GDM1 (cell line): Measurements from ENCODE around the gene LYPD4.

Experiments used
- DNase-seq: peaks from one replicate; lab custom pipeline; 2025; lab: John Stamatoyannopoulos, UW

Gene LYPD4

DNA sequence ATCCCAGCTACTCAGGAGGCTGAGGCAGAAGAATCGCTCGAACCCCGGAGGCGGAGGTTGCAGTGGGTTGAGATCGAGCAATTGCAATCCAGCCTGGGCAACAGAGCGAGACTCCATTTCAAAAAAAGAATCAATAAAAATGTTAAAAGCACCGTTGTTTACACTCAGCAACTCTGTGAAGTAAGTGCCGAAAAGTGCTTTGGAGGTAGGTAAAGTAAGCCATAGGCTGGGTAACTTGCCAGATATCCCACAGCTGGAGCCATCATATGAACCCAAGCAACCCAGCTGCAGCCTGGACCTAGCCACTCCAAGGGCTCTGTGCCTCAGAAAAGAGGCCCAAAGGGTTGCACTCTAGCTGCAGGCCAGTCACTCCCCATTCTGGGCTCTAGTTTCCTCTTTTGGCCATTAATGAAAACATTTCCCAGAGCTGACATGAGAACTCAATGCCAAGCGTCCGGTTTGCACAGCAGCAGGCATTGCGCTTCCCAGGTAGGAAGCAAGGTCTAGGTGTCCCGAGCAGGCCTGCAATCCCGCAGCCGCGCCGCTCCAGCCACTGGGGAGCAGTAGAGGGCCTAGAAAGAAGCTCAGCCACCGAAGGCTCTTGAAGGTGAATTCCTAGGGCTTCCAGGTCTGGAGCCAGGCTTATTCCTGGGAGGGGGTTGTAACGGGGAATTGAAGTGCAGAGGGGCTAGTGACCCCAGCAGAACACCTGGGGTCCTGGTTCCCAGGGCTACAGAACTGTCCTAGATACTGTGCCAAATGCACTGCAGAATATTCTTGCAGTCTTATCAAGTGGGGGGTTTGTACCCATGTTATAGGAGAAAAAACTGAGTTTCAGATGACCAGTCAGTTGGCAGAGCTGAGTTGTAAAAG lies 28.5 kb upstream of the LYPD4 start:
- DNase-seq: peak; percentile 40

DNA sequence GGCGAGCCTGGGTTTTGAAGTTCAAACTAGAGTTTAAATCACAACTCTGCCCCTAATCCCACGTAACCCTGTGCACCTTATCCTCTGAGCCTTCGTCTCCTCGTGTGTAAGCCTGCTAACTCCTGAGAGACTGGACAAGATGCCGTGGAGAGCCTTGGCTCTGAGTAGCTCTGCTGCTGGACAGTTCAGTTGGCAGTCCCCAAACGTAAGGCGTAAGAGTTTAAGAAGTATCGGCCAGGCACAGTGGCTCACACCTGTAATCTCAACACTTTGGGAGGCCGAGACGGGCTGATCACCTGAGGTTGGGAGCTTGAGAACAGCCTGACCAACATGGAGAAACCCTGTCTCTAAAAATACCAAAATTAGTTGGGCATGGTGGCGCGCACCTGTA lies 27.9 kb upstream of the LYPD4 start:
- no peak for DNase-seq

DNA sequence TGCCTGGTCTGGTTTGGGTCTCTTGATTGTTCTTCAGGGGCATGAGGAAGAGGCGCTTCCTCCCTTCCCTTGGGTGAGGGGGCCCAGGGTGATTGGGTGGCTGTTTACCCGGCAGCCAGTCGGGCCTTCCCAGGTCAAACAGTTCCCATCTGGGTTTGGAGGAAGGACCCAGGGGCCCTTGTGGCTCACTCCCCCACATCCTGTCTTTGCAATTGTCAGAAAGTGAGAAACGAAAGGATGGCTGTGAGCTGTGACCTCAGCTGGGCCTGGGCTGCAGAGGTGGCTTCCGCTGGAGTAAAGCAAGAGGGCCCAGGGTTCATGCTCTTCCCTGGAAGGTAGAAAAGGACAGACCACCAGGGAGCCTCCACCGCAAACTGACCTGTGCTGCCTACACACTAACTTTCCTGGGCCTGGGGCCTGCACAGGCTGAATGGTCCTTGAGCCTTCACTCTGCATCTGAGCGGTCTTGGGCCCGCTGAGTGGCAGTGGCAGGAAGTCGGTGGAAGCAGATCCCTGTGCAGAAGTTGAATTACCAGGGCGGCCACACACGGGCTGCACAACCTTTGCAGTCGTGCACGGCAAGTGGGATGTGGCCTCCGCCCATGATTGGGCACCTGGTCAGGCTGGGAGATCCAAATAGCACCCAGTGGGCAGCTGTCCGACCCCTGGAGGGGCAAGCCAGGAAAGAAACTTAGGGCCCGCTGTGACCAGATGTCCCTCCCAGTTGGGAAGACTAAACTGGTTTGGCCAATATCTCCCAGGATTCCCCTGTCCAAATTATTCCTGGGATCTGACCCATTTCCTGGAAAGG lies 27.3 kb upstream of the LYPD4 start:
- peak; percentile 90 for DNase-seq

DNA sequence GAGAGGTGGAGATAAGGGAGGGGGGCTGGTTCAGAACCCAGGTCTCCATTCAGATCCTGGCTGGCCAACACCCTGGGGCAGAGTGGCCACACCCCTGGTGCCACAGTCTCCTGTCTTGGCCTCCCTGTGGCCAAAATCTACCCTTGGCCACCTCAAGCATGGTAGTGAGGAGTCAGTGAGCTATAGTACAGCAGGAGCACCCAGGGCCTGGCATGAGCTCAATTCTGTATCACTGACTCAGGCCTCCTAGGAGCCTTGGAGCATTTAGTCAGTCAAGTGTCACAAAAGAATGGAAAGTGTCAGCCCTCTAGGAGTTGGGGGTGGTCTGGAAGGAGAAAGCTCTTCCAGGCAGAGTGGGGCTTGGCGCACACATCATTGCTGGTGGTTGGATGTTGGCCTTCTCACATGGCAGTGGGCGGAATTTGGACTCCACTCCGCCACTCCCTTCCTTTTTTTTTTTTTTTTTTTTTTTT lies 26.0 kb upstream of the LYPD4 start:
- DNase-seq: peak; percentile 15

DNA sequence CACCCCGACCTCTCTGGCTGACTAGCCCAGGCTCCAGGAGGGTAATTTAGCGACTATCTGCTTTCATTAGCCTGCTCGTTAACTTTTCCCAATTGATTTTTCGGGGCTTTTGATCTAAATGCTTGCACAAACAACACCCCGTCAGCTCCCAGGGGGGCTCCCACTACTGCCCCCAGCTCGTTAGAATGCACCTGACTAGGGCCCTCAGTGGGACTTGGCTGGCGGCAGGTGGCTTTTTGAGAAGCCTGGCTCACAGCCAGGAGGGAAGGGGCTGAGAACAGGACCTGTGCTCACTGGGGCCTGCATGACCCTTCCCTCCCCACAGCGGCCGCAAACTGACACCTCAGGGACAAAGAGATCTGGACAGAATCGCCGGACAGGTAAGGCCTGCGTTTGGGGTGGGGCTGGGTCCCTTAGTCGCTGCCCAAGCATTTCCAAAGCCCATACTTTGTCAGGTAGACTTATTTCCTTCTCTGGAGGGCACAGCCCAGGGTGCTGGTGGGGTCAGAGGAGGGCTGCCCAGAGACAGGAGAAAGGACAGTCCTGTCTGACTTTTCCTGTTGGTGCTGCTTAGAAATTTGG lies 25.0 kb upstream of the LYPD4 start:
- no peak for DNase-seq

DNA sequence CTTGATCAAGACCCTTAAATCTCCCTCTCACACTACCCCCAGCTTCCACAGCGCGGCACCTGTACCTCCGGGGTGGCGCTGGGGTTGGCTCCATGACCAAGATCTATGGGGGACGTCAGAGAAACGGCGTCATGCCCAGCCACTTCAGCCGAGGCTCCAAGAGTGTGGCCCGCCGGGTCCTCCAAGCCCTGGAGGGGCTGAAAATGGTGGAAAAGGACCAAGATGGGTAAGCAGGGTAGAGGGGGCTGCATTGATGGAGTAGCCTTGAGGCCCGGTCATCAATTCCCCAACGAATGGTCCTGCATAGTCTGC lies 24.5 kb upstream of the LYPD4 start:
- DNase-seq: no peak

DNA sequence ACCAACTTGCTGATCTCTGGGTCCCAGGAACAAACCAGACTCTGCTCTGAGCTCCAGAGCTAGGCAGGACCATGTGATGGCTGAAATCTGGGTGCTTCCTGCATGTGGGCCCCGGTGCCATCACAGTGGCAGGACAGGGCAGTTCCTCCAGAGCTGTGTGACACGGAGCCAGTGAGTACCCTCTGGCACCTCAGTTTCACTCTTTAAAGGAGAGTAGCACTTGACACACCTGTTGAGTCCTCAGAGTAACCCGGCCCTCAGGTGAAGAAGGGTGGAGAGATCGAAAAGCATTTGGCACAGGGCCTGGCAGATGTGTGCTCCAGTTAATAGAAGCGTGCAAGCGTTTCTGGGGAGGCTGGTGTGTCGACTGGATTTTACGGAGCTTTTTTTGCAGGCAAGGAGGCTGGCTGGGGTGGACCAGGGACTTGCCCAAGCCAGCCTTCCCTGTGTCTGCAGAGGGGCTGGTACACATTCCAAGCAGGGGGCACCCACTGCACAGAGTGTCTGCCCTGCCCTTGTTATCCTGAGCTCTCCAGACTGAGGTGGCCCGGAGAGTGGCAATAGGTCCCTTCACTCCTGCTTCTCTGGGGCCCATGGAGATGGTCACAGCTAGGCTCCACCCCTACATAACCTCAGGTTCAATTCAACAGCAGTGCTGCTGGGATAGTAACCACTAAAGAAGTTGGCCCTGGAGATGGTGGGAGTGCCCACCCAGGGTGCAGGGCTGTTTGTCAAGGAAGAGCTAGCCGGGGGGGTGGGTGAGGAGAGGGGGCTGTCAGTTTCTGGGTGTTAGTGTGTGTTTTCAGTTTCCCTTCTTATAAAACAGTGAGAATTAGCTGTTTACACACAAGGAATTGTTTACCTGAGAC lies 23.9 kb upstream of the LYPD4 start:
- no peak for DNase-seq

DNA sequence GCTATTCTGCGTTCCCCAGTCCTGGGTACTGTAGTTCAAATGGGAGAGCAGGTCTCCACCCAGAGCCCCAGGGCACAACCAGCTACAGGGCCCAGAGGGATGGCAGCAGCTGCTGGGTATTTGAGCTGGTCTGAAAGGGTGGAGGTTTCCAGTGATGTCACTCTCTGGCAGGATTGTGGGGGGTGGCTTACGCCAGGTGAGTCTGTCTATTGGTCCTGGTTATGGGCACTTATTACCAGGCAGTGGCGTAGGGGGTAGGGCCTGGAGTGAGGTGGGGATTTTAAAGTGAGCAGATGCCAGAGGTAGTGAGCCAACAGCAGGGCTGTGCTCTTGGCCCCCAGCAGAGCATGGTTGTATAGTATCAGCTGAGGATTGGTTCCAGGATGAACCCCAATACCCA lies 21.8 kb upstream of the LYPD4 start:
- DNase-seq: no peak

DNA sequence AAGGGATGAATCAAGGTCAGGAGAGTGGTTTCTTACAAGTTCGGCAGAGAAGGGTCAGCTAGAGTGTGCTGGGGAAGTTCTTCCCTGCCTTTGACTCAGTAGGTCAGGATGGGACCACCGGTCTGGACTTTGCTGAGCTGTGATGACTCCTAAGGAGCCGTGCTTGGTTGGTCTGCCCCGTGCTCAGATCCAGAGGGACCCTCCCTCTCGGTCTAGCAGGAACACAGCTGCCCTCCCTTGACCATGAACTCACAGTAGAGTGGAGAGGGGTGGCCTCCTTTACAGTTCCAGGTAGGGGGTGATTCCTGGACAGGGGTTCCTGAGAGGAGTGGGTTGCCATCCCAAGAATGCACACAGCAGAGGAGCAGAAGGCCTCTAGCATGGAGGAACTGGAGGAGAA lies 19.9 kb upstream of the LYPD4 start:
- no peak for DNase-seq

DNA sequence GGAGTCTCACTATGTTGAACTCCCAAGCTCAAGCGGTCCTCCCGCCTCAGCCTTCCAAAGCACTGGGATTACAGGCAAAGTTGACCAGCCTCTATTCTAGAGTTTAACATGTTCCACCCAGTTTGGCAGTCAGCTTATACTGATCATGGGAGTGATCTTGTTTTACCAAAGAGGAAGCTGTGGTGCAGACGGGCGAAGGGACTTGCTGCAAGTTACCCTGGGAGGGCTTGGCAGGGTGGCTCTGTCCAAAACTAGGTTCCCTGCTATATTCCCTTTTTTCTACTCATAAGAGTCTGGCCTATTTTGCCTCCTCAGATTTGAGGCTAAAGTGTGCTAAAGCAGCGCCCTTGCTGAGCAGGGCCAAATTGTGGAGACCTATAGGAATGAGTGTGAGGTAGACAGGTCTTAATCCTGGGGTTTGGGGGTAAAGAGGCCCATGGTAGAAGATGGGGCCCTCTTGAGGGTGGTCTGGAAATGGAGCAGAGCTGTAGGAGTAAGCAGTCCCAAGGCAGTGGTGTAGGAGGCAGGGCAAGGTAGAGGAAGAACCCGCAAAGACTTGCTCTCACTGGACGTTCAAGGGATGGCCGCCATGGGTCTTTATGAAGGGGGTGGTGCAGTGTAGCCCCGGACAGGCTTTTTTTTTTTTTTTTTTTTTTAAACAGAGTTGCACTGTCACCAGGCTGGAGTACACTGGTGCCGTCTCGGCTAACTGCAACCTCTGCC lies 18.9 kb upstream of the LYPD4 start:
- no peak for DNase-seq

DNA sequence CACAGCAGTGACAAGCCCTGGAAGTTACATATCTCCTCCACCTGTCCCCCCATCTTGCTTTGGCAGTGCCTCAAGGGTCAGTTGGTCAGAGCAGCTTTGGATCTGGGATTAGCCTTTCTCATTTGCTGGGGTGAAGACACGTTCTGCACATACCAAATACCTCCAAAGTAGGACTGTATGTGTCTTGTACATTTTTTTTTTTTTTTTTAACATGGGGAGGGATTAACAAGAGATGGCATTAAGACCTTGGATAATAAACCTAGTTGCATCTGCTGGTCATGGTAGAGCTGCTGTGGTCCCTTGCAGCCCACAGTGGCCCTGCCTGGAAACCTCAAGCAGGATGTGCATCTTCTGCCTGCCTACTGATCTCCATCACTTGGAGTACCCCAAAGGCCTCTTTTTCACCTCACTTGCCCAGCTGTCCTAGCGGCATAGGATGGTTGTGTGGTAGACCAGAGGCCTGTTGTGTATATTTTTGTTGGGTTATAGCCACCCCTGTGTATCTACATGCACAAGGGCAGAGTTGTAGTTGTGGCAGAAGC lies 18.0 kb upstream of the LYPD4 start:
- no peak for DNase-seq

DNA sequence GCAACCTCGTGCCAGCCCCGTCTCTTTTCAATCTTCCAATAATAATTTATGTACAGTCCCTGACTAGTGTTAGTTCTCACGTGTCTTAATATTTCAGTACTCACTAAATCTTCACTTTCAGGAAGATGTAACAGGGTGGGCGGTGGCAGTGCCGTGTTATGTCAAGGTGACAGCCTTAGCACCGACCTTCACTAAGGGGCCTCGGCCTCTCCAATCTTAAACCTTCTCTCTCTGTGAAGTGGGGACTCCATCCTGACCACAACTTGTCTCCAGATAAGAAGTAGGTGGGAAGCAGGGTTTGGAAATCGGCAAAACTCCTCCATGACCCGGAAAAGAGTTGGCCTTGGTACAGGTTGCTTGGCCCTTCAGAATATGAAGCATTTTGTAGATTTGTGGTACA lies 17.4 kb upstream of the LYPD4 start:
- DNase-seq: no peak

DNA sequence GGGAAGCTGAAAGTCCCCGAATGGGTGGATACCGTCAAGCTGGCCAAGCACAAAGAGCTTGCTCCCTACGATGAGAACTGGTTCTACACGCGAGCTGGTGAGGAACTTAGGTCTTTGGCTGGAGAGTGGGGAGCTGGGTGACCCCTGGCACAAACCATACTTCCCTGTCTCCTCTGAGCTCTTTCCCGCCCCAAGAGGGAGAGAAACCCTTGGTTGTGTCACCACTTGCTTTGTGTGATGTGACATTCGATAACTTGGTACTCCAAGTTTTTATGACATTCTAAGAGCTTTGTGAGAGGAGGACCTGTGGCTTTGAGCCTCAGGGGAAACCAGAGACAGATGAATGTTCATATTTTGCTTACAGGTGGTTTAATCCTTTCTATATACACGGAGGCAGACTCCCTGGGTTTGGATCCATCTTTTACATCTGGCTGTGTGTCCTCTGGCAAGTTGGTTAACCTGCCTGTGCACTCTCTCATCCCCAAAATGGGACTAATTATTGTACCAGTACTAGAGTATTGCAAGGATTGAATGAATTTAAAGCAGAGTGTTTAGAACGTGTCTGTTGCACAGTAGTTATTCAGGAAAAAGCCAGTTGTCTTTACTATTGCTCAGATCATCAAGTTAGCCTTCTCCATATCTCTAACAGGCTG lies 16.8 kb upstream of the LYPD4 start:
- no peak for DNase-seq

DNA sequence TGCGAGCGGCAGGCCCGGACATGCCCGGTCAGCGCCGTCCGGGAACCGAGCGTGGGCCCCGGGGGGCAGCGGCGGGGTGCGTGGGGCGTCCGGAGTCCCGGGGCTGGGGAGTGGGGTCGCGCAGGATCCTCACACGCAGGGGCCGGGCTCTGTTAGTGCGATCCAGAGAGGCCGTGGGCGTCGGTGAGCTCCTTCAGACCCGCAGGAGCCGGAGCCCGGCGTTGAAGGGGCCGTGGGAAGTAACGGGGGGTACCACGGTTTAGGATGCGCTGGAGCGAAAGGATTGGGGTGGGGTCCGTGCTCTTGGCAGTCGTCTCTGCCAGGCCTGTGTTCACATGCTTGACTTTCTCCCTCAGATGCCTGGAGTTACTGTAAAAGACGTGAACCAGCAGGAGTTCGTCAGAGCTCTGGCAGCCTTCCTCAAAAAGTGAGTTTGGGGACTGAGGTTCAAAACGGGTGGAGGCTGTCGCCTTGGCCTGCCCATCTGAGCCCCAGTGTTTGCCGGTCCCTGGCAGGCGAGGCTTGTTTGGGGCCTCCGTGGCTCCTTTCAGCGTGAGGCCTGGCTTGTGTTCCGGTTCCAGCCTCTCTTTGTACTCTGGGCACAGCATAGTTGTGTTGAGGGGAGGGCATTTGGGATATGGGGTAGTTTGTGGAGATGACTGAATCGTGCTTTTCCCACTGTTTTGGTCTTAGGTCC lies 16.1 kb upstream of the LYPD4 start:
- no peak for DNase-seq

DNA sequence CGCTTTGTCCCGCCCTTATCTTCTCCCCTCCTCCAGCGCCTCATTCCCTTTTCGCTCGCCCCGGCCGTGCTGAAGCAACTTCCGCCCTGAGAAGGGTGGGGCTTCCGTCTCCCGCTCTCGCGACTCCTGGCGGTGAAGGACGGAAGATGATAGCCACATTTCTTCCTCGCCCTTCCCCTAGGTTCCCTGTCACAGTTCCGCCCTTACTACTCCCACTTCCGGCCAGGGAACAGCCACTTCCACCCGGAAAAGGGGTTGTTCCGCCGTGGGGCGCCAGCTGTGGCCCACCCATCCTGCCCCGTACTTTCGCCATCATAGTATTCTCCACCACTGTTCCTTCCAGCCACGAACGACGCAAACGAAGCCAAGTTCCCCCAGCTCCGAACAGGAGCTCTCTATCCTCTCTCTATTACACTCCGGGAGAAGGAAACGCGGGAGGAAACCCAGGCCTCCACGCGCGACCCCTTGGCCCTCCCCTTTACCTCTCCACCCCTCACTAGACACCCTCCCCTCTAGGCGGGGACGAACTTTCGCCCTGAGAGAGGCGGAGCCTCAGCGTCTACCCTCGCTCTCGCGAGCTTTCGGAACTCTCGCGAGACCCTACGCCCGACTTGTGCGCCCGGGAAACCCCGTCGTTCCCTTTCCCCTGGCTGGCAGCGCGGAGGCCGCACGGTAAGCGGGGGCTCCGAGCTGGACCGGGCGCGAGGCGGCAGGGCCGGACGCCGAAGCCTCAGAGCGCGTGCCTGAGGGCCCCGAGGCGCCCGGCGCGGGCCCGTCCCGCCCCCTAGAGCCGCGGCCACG lies 15.3 kb upstream of the LYPD4 start, which contains the start of gene RPS19:
Gene RPS19, plus strand, starts transcription at position 638 of the 801 bp plus-strand sequence. CDS start 520 bp downstream, outside the sequence.
- DNase-seq: peak; percentile 99

DNA sequence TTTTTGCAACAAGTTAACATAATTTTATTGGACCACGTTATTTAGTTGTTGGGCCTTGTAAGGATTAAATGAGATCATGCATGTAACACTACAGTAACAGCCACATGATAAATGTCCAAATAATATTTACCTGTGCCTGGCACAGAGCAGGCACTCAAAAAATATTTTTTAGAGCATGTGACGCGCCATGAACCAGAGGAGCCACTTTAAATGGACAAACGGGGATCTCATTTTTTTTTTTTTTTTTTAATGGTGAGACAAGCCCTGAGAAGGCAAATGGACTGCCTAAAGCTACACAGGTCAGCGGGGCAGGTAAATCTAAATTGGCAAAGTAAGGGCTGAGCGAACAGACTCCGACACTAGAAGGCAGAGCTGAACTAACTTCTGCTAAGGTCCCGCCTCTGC lies 14.7 kb upstream of the LYPD4 start:
- no peak for DNase-seq

DNA sequence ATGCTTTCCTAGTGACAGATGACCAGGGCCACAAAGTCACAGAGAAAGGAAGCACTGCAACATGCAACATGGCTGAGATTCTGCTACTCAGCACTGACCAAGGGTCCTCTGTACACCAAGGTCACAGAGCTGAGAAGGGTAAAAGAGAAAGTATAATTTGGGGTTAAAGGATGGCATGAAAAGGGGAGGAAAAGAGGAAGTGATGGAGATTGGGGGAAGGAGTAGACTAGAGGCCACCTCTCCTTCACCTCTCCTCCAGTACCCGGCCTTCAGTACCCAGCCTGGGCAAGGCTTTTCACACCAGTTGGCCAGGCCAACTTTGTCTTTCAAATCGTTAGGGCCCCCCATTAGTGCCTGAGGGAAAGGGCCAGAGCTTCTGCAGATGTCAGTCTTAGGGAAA lies 9.3 kb upstream of the LYPD4 start:
- no peak for DNase-seq

DNA sequence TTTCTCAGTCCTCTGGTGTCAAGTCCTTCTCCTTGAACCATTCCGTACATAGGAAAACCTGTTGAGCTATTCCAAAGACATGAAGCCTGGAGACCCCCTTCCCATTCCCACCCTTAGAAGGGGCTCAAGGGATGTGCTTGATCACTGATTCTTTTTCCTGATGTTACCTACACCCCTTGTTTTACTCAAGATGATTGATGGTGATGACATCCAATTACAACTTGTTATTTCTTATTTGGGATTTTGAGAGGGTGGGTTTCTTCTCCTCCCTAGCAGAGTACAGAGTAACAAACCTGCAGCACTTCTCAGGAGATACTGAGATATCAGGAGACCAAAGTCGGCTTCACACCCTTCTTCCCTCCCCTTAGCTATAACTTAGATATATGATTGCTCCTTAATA lies 8.9 kb upstream of the LYPD4 start:
- no peak for DNase-seq

DNA sequence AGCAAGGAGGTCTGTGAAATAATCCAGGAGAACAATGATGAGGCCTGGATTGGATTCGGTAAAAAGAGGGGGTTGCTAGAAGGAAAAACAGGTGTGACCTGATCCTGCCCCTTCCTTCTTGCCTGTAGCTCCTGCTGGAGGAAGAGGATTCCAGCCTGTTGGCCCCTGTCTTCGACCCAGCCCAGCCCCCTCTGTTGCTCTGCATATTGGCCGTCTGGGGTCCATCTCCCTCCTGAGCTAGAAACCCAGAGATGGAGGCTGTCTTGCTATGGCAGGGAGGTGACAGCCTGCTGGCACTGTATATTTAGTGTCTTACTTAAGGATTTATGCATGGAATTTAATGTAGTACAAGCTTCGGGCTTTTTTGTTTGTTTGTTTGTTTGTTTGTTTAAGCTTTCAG lies 7.0 kb upstream of the LYPD4 start:
- no peak for DNase-seq
